ENCODE measurements around the gene RHBDD2. TPM values are rescaled to one million over a fixed set of nuclear protein-coding genes. Genes with fewer than 3 reads are reported as not detected.

The RHBDD2 gene
- polyA plus RNA-seq, 1 donor from 2014 or later: 76.4 TPM

DNA sequence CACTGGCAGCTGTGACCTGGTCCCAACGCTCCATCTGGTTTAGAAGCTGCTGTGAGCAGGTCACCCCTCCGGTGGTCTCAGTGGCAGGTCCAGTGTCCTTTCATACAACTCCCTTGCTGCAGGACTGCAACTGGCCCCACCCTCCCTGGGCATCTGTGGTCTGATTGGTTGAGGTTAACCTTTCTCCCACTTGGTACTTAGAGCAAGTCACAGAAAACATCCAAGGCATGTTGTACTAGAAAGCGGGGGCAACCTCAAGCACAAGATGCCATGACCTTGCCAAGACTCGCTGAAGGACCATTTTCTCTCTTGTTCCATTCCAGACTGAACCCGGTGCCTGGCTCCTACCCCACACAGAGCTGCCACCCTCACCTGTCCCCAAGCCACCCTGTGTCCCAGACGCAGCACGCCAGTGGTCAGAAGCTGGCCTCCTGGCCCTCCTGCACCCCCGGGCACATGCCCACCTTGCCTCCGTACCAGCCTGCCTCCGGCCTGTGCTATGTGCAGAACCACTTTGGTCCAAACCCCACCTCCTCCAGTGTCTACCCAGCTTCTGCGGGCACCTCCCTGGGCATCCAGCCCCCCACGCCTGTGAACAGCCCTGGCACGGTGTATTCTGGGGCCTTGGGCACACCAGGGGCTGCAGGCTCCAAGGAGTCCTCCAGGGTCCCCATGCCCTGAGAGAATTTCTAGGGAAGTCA lies 9.0 kb downstream of the RHBDD2 start:
- H3K36me3 ChIP-seq (ENCODE audit: insufficient read depth, low read length): peaks cover 4% of the 10 kb centered on the region
- no peak overlapping the region for H3K9ac ChIP-seq (ENCODE audit: low read length)
- H3F3A ChIP-seq (ENCODE audit: insufficient read depth, low read length, poor library complexity, severe bottlenecking): no peaks in the 10 kb centered on the region
- H3K9me2 ChIP-seq (ENCODE audit: insufficient read depth, low read length): no peaks in the 10 kb centered on the region
- no peak overlapping the region for H3K27ac ChIP-seq (ENCODE audit: low read length)
- H3K79me2 ChIP-seq (replicated peaks; ENCODE audit: insufficient read depth, low read length): peaks cover 1% of the 10 kb centered on the region
- H3K27me3 ChIP-seq (ENCODE audit: insufficient read depth, low read depth, low read length): no peaks in the 10 kb centered on the region
- H3K4me2 ChIP-seq (ENCODE audit: low read length): no peak overlapping the region
- H3K9me3 ChIP-seq (ENCODE audit: low read length): no peaks in the 10 kb centered on the region
- H4K20me1 ChIP-seq (ENCODE audit: insufficient read depth): no peaks in the 10 kb centered on the region
- no peak overlapping the region for H2AFZ ChIP-seq (ENCODE audit: low read depth, low read length)
- no peak overlapping the region for H3K4me3 ChIP-seq (ENCODE audit: low read length)
- no peak for TF ChIP-seq REST (IDR thresholded peaks at IDR 0.05; ENCODE audit: borderline replicate concordance)
- no peak for TF ChIP-seq MXI1 (conservative IDR thresholded peaks at IDR 0.05; ENCODE audit: poor library complexity, severe bottlenecking)
- TF ChIP-seq, protein P1, sequence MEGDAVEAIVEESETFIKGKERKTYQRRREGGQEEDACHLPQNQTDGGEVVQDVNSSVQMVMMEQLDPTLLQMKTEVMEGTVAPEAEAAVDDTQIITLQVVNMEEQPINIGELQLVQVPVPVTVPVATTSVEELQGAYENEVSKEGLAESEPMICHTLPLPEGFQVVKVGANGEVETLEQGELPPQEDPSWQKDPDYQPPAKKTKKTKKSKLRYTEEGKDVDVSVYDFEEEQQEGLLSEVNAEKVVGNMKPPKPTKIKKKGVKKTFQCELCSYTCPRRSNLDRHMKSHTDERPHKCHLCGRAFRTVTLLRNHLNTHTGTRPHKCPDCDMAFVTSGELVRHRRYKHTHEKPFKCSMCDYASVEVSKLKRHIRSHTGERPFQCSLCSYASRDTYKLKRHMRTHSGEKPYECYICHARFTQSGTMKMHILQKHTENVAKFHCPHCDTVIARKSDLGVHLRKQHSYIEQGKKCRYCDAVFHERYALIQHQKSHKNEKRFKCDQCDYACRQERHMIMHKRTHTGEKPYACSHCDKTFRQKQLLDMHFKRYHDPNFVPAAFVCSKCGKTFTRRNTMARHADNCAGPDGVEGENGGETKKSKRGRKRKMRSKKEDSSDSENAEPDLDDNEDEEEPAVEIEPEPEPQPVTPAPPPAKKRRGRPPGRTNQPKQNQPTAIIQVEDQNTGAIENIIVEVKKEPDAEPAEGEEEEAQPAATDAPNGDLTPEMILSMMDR (IDR thresholded peaks at IDR 0.05; ENCODE audit: poor library complexity, severe bottlenecking): no peak
- TF ChIP-seq RAD21 (conservative IDR thresholded peaks at IDR 0.05): no peak
- TF ChIP-seq EP300 (conservative IDR thresholded peaks at IDR 0.05; ENCODE audit: poor library complexity, severe bottlenecking): no peak
- no peak for TF ChIP-seq POLR2AphosphoS5 (IDR thresholded peaks at IDR 0.05)
- no peak for TF ChIP-seq EZH2 (IDR thresholded peaks at IDR 0.05; ENCODE audit: borderline replicate concordance, insufficient read depth, low read length, poor library complexity, severe bottlenecking)
- no peak for TF ChIP-seq SMC3 (conservative IDR thresholded peaks at IDR 0.05; ENCODE audit: poor library complexity)
- TF ChIP-seq TAF1 (IDR thresholded peaks at IDR 0.05; ENCODE audit: low read depth): no peak

DNA sequence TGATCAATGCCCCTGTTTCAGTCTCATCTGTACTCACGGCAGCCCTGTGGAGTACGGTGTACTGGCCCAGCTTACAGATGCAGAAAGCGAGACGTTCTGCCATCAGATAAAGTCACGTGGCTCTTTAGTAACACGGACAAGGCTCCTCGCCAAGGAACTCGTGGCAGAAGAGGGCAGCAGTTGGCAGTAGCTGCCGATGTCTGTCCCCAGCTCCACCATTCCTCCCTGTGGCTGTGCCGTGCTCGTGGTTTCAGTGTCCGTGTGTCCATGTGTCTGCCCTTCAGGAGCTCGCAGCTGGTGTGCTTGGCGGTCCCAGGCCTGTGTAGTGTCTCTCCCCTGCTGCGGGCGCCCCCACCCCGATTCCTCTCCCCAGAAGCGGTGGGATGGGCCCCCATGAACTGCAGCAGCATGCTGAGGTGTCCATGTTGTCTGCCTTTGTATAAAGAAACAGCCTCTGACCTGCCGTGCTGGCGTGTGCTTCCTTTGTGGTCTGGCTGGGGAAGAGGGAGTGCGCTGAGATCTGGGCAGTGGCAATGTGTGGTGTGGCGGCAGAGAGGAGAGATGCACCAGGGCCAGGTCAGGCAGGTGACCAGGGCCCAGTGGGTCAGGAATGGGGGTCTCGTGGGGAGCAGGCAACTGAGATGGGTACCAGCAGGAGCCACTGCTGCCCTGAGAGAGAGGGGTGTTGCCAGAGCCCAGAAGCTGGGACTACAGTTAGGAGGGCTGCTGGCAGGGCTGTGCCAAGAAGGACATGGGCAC lies 9.8 kb downstream of the RHBDD2 start:
- no peak for TF ChIP-seq TAF1 (IDR thresholded peaks at IDR 0.05; ENCODE audit: low read depth)
- Histone ChIP-seq H3K27me3 (ENCODE audit: insufficient read depth, low read depth, low read length) (no peaks in the 10 kb centered on the region), H4K20me1 (ENCODE audit: insufficient read depth) (no peaks in the 10 kb centered on the region), H2AFZ (ENCODE audit: low read depth, low read length) (no peak overlapping the region), H3K79me2 (replicated peaks; ENCODE audit: insufficient read depth, low read length) (no peaks in the 10 kb centered on the region), H3K9me2 (ENCODE audit: insufficient read depth, low read length) (no peaks in the 10 kb centered on the region), H3K36me3 (ENCODE audit: insufficient read depth, low read length) (peaks cover 4% of the 10 kb centered on the region), H3K4me3 (ENCODE audit: low read length) (no peak overlapping the region), H3K9me3 (ENCODE audit: low read length) (no peaks in the 10 kb centered on the region), H3F3A (ENCODE audit: insufficient read depth, low read length, poor library complexity, severe bottlenecking) (no peaks in the 10 kb centered on the region), H3K27ac (ENCODE audit: low read length) (no peak overlapping the region), H3K9ac (ENCODE audit: low read length) (no peak overlapping the region), H3K4me2 (ENCODE audit: low read length) (no peak overlapping the region)
